NCI-H146 treated with DMSO at 0.1 percent for 48 hours (cell line): Measurements from ENCODE around the gene CALML5.

Experiments used
- DNase-seq: peaks from one replicate; lab custom pipeline; 2025; ENCODE audit not compliant: unreplicated experiment; lab: John Stamatoyannopoulos, UW

The CALML5 gene

GRCh38 chr10:5502061-5502521 is 2.7 kb upstream of the CALML5 start:
- no peak for DNase-seq

DNA sequence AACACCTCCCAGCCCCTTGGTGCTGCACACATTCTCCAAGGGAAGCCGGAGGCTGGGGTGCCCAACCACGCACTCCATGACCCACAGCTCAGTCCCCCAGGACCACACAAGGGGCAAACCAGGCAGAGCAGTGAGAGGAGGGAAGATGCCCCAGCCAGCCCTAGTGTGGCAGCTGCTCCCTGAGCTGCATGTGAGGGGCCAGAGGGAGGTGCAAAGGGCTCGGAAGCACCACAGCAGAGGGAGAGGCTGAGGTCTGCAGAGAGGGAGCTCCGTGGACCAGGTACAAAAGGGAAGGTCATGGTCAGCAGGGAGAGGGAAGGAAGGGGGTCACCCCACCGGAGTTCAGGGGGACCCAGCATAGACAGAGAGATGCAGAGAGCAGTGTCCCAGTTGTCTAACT is 1.5 kb upstream of the CALML5 start:
- DNase-seq = no peak

DNA sequence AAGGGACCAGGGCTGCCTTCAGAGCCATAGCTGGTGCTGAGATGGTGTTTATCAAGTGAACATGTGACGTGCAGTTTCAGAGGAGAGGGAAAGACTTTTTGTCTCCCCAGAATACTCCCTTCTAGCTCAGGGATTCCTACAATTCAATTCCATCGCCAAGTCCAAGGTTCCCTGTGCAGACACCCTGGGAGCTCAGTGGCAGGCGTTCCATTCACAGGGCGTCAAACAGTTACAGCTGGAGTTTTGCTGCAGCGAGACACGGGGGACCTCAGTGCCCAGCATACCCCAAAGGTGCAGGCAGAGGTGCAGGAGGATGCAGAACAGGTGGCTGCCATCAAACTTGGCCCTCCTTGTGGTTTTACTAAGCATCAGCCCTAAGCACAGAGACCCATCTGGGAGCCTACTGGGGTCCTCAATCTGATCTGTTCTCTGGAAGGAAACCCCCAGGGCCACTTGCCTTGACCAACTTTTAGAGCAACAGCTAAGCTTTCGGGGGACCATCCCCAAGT is 846 bp upstream of the CALML5 start:
- no peak for DNase-seq

- DNase-seq = no peak
Observed at GRCh38 chr10:5498791-5499492, 428 bp downstream of the CALML5 start.

DNA sequence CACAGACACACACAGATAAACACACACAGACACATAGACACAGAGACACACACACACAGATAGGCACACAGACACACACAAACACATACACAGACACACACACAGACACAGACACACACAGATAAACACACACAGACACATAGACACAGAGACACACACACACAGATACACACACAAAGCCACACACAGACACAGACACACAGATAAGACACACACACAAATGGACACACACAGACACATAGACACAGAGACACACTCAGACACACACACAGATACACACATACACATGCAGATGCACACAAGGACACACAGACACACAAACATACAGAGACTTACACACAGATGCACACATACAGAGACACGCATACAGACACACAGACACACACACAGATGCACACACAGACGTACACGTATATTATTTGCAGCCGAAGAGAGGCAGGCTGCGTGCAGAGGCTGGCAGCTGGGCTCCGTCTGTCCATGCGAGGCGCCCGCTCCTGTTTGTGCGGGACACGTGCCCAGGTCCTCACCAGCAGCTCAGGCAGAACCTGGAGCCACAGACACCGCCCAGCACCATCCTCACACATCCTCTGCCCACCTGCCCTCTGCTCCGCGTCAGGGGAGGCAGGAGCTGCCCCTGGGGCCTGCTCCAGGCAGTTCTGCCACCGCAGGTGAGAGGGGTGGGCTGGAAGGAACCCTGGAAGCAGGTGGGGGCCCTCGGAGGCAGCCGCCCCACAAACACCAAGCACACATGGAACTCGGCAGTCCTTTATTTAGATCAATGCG is 1.2 kb downstream of the CALML5 start:
- no peak for DNase-seq

- DNase-seq = no peak
Observed at GRCh38 chr10:5497289-5497688, 2.1 kb downstream of the CALML5 start.

GRCh38 chr10:5496261-5497250 is 2.8 kb downstream of the CALML5 start:
- no peak for DNase-seq

GRCh38 chr10:5494611-5495010 is 4.8 kb downstream of the CALML5 start:
- DNase-seq = no peak

GRCh38 chr10:5493691-5494090 is 5.7 kb downstream of the CALML5 start:
- no peak for DNase-seq

- no peak for DNase-seq
Observed at GRCh38 chr10:5492929-5493576, 6.3 kb downstream of the CALML5 start.

GRCh38 chr10:5492322-5492855 is 7.0 kb downstream of the CALML5 start:
- no peak for DNase-seq

DNA sequence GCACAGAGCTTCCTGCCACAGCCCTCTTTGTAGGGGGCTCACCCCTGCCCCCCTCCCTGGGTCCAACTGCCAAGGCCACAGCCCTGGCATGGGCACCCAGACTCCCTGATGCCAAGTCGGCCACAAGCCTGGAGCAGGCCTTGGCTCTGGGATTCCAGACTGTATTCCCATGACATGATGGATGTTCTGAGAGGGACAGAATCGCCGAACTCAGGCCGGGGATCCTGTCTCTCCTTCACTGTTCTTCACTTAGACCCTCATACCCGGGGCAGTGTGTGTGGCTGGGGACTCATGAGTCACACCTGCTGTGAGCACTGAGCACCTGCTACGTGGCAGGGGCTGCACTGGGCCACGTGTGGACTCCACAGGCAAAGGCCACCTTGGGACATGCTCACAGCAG is 7.9 kb downstream of the CALML5 start:
- no peak for DNase-seq

DNA sequence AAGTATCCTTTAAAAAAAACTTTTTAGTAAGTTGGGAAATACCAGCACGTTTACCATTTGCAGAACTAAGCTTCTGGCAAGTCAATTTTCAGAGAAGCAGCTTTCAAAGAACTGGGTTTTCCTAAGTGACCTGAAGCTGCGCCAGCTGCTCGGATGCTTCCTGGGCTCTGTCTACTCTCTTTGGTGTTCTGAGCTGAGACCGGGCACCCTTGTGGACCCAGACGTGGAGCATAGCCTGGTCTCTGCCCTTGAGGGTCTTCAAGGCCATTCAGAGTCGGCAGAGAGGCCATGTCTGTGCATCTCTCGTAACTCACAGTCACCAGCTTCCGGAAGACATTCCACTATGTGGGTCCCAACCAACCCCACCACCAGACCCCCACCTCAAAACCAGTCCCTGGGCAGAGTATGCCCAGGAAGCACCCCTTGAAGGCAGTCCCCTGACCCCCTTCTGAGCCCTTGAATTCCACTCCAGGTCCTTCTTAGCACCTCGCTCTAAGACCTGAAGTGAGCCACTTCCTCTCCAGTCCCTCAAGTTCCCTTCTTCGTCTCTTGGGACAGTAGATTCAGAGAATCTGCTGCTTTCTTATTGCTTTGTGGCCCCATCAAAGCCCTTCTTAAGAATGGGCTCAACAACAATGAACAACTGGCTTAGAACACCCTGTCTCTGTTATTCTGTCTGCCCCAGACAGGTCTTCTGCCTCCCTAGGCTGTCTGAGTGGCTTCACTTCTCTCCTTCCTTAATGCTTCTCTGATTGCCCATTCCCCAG is 8.5 kb downstream of the CALML5 start:
- no peak for DNase-seq

DNA sequence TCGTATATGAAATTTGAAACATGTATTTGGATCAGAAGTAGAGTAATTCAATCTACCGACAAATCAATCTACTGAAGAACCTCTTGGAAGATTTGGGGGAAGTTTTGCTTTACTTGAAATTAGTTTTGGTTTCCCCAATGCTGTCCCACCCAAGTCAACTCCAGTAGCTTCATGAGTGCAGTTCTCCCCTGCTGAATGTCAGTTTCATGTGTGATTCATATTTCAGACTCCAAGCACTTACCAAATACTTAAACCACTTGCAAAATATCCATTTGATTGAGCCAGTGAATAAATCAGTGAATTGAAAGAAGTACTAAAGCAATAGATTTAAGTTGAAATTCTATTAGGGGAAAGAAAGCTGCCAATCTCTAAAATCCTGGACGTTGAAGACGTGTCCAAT is 9.3 kb downstream of the CALML5 start:
- no peak for DNase-seq

- DNase-seq = peak; percentile 58
Observed at GRCh38 chr10:5488272-5489161, 10.9 kb downstream of the CALML5 start.

DNA sequence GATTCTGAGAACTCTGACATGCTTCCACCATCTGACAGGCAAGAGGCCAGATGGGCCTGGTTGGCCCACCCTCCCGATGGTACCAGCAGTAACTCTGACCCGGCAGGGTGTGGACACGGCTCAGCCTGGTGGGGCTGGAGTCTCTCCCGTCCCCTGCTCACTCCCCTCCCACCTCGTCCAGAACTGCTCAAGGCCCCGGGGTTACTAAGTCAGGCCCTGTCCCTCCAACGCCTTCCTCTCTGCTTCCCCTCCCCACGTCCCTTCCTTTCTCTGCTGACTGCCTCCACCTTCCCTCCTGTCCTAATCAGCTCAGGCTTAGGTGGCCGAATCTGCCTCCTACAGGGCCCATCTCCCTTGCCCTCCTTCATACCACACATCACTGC is 12.5 kb downstream of the CALML5 start:
- DNase-seq = no peak

GRCh38 chr10:5485948-5486852 is 13.2 kb downstream of the CALML5 start:
- no peak for DNase-seq

DNA sequence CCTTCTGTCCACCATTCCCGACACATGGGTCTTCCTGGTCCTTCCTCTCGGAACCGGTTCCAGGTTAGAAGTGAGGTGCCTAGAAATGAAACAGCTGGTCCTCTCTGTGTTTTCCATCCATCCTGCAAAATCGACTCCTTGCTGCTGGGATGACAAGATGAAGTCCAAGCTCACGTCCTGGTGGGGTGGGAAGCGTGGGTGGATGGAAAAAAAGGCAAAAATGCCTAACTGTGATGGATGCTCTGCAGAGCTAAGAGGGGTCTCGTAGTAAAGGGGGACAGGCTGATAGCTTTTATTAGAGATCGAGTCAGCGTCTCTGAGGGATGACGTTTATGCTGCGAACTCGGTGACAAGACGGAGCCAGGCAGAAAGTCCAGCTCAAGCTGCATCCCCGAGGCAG is 14.1 kb downstream of the CALML5 start:
- no peak for DNase-seq
